Measurements from ENCODE around the gene ERP44.
A peak's percentile ranks its signal among the peaks of the same experiment; 100 is the strongest.
"Not testable (repeated sequence)": the region's sequence is repeated elsewhere in the genome, so short reads cannot be mapped to it uniquely, and the experiment has no call there.

Gene ERP44

GRCh38 chr9:100098887-100099721 lies at the start of gene ERP44, which contains the start of gene INVS:
ERP44 (minus strand) TSS chr9:100099000; CDS start chr9:100098840, 160 bp downstream.
INVS (plus strand) TSS chr9:100099243; CDS start chr9:100104522, 5,279 bp downstream.
- DNase-seq = peak; percentile 96

- not testable (repeated sequence) for DNase-seq
Observed at GRCh38 chr9:100145976-100146375, 47.2 kb upstream of the ERP44 start.

- not testable (repeated sequence) for DNase-seq
Observed at GRCh38 chr9:100145167-100145934, 46.6 kb upstream of the ERP44 start.

- DNase-seq = not testable (repeated sequence)
Observed at GRCh38 chr9:100141862-100142261, 43.1 kb upstream of the ERP44 start.

GRCh38 chr9:100140303-100140702 lies 41.5 kb upstream of the ERP44 start:
- DNase-seq = not testable (repeated sequence)

- not testable (repeated sequence) for DNase-seq
Observed at GRCh38 chr9:100136799-100137198, 38.0 kb upstream of the ERP44 start.

- no peak for DNase-seq
Observed at GRCh38 chr9:100134731-100135130, 35.9 kb upstream of the ERP44 start.

GRCh38 chr9:100131875-100132430 lies 33.2 kb upstream of the ERP44 start:
- DNase-seq = no peak

GRCh38 chr9:100131216-100131615 lies 32.4 kb upstream of the ERP44 start:
- no peak for DNase-seq

GRCh38 chr9:100129772-100130171 lies 31.0 kb upstream of the ERP44 start:
- DNase-seq = no peak

- no peak for DNase-seq
Observed at GRCh38 chr9:100126423-100126822, 27.6 kb upstream of the ERP44 start.

- DNase-seq = no peak
Observed at GRCh38 chr9:100125910-100126309, 27.1 kb upstream of the ERP44 start.

- no peak for DNase-seq
Observed at GRCh38 chr9:100125236-100125635, 26.4 kb upstream of the ERP44 start.

GRCh38 chr9:100120286-100120685 lies 21.5 kb upstream of the ERP44 start:
- DNase-seq = no peak

GRCh38 chr9:100117316-100117715 lies 18.5 kb upstream of the ERP44 start:
- no peak for DNase-seq

GRCh38 chr9:100112677-100113336 lies 14.0 kb upstream of the ERP44 start:
- no peak for DNase-seq

GRCh38 chr9:100111235-100111634 lies 12.4 kb upstream of the ERP44 start:
- DNase-seq = peak; percentile 43

GRCh38 chr9:100108559-100108958 lies 9.8 kb upstream of the ERP44 start:
- no peak for DNase-seq

GRCh38 chr9:100106616-100107015 lies 7.8 kb upstream of the ERP44 start:
- DNase-seq = no peak

- no peak for DNase-seq
Observed at GRCh38 chr9:100105861-100106260, 7.1 kb upstream of the ERP44 start.

GRCh38 chr9:100104314-100104713 lies 5.5 kb upstream of the ERP44 start:
- DNase-seq = no peak

GRCh38 chr9:100101608-100102007 lies 2.8 kb upstream of the ERP44 start:
- no peak for DNase-seq

GRCh38 chr9:100100146-100100667 lies 1.4 kb upstream of the ERP44 start:
- no peak for DNase-seq

All from NCI-H2081 treated with DMSO at 0.1 percent for 48 hours (cell line).